H4 (cell line): Measurements from ENCODE around the gene C12orf54. TPM values are rescaled to one million over a fixed set of nuclear protein-coding genes. Genes with fewer than 3 reads are reported as not detected.
"Not testable (repeated sequence)": the region's sequence is repeated elsewhere in the genome, so short reads cannot be mapped to it uniquely, and the experiment has no call there.

ENCODE experiments used
- DNase-seq: peaks from one replicate; pipeline ENCODE4 v3.0.0-alpha.2; 2015; ENCODE audit warnings: low spot score
- total RNA-seq: library from RNA; depleted of rRNA; stranded (reverse); fragments of >200 nt; shearing (Covaris generic); gene quantifications from 2 replicates; pipeline ENCODE4 v1.2.3, GENCODE V29; 2014; rRNA removed

Gene C12orf54
- total RNA-seq, result not detected in 2 replicates

GRCh38 chr12:48482198-48482597 lies at the start of gene C12orf54:
Gene C12orf54 (plus strand): TSS chr12:48482498. CDS start chr12:48483297, 799 bp downstream.
- DNase-seq, result no peak

GRCh38 chr12:48434016-48434415 lies 48.3 kb upstream of the C12orf54 start:
- DNase-seq, result not testable (repeated sequence)

GRCh38 chr12:48441069-48441468 lies 41.2 kb upstream of the C12orf54 start:
- no peak for DNase-seq

GRCh38 chr12:48442179-48442847 lies 40.0 kb upstream of the C12orf54 start:
- DNase-seq, result no peak

- DNase-seq, result no peak
These were observed 36.8 kb upstream of the C12orf54 start for GRCh38 chr12:48445538-48445937.

GRCh38 chr12:48446161-48446776 lies 36.0 kb upstream of the C12orf54 start:
- no peak for DNase-seq

GRCh38 chr12:48447755-48448154 lies 34.5 kb upstream of the C12orf54 start:
- DNase-seq, result no peak

- DNase-seq, result no peak
These were observed 30.9 kb upstream of the C12orf54 start for GRCh38 chr12:48451372-48451771.

- not testable (repeated sequence) for DNase-seq
These were observed 29.3 kb upstream of the C12orf54 start for GRCh38 chr12:48452961-48453360.

- DNase-seq, result no peak
These were observed 27.6 kb upstream of the C12orf54 start for GRCh38 chr12:48454667-48455066.

- DNase-seq, result no peak
These were observed 27.2 kb upstream of the C12orf54 start for GRCh38 chr12:48455116-48455515.

GRCh38 chr12:48459259-48459658 lies 23.0 kb upstream of the C12orf54 start:
- no peak for DNase-seq

GRCh38 chr12:48469027-48469426 lies 13.3 kb upstream of the C12orf54 start:
- not testable (repeated sequence) for DNase-seq

GRCh38 chr12:48472259-48472658 lies 10.0 kb upstream of the C12orf54 start, which contains the start of gene ANP32D:
Gene ANP32D (plus strand): TSS chr12:48472559. CDS start chr12:48472665, 106 bp downstream.
- DNase-seq, result no peak

GRCh38 chr12:48473061-48473460 lies 9.2 kb upstream of the C12orf54 start:
- no peak for DNase-seq

- DNase-seq, result not testable (repeated sequence)
These were observed 7.8 kb upstream of the C12orf54 start for GRCh38 chr12:48474497-48474896.

- DNase-seq, result no peak
These were observed 632 bp downstream of the C12orf54 start for GRCh38 chr12:48482930-48483329.

- no peak for DNase-seq
These were observed 4.0 kb downstream of the C12orf54 start for GRCh38 chr12:48486261-48486660.

- DNase-seq, result no peak
These were observed 4.4 kb downstream of the C12orf54 start for GRCh38 chr12:48486679-48487078.

- DNase-seq, result no peak
These were observed 6.7 kb downstream of the C12orf54 start for GRCh38 chr12:48489012-48489411.

GRCh38 chr12:48489456-48489855 lies 7.2 kb downstream of the C12orf54 start:
- not testable (repeated sequence) for DNase-seq

- DNase-seq, result not testable (repeated sequence)
These were observed 18.0 kb downstream of the C12orf54 start for GRCh38 chr12:48500281-48500680.

- DNase-seq, result not testable (repeated sequence)
These were observed 24.5 kb downstream of the C12orf54 start for GRCh38 chr12:48506836-48507235.
